ENCODE data around the gene ARL15. TPM values are rescaled to one million over a fixed set of nuclear protein-coding genes. Genes with fewer than 3 reads are reported as not detected.

ARL15 gene
- total and polyA plus RNA-seq, 9 donors: 14.9 to 34.0 (median 19.2) TPM

DNA sequence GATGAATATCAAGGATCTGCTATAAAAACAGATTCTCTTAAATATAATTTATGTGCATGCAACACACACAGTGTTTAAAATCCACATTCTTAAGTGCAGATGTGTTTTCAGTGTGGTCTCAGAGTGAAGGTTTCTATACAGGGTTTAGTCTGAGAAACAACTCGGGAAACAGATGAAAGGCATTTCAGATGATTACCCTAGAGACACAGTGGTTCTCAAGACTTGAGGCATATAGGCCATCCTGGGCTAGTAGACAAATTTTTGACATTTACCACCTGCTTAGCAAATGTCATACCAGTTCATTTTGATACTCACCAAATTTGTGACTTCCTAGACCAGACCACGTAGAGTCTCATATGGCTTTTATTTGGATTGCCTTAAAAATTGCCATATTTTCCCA, 216.5 kb downstream of the ARL15 start:
- WGBS, 3 donors: 92 to 96% (median 95%) methylated on average over 2 of the region's 2 CpGs
- no peaks in the 10 kb centered on the region for H3K27me3 ChIP-seq

GRCh38 chr5:54093081-54093492, 217.3 kb downstream of the ARL15 start:
- no peak overlapping the region for H3K4me3 ChIP-seq
- no peaks in the 10 kb centered on the region for H3K9me3 ChIP-seq
- no peak for DNase-seq
- TF ChIP-seq EP300 (IDR thresholded peaks at IDR 0.05): no peak
- TF ChIP-seq POLR2A (IDR thresholded peaks at IDR 0.05): no peak
- TF ChIP-seq CTCF (IDR thresholded peaks at IDR 0.05): no peak
- H3K4me1 ChIP-seq (ENCODE audit: insufficient read depth): peaks cover 3% of the 10 kb centered on the region
- H3K36me3 ChIP-seq: no peaks in the 10 kb centered on the region
- intact Hi-C loops (cut with DNase I): no loop called here
- no peak overlapping the region for H3K27ac ChIP-seq
- WGBS, 3 donors: 87 to 97% (median 92%) methylated on average over 1 of the region's 1 CpG
- no peaks in the 10 kb centered on the region for H3K27me3 ChIP-seq

More for the DNA sequence above, 216.5 kb downstream of the ARL15 start:
- no peak overlapping the region for H3K27ac ChIP-seq
- H3K9me3 ChIP-seq: no peaks in the 10 kb centered on the region
- H3K4me3 ChIP-seq: no peak overlapping the region
- DNase-seq: no peak
- TF ChIP-seq EP300 (IDR thresholded peaks at IDR 0.05) (no peak), CTCF (IDR thresholded peaks at IDR 0.05) (no peak), POLR2A (IDR thresholded peaks at IDR 0.05) (no peak)
- peaks cover 3% of the 10 kb centered on the region for H3K4me1 ChIP-seq (ENCODE audit: insufficient read depth)
- no peaks in the 10 kb centered on the region for H3K36me3 ChIP-seq
- intact Hi-C loops (cut with DNase I): no loop called here

DNA sequence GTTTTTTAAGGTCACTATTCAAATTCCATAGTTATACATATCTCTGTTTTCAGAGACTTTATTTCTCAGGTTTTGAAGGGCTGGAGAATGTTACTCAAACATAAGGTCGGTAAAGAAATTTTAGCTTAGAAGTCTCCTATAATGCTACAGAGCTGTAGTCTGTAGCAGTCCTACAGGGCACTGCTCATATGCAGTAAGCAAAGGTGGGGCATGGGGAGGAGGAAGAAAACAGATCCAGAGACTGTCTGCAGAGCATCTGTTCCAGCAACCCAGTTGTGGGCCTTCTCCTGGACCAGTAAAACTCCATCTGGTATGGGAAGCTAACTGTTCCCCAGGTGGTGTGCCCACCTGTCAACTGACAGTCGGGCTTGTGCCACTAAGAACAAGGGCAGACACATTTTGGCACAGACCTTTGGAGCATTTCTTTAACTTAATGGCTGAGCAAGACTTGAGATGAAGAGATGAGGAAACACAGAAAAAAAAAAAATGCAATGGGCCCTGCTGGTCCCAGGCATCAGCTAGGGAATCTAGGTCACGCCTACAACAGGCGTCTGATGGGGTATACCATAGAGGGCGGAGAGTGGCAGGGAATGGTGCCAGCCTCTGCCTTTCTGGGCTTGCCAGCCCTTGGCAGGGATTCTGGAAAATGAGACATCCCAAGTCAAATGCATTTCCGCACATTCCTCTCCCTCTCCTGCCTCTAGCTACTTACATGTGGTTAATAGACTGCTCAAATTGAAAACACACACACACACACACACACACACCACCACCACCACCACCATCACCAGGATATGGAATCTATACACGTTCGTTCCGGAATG, 218.9 kb downstream of the ARL15 start:
- no peak overlapping the region for H3K27ac ChIP-seq
- 77 to 87% (median 81%) methylated on average over 9 of the region's 9 CpGs for WGBS, 3 donors

DNA sequence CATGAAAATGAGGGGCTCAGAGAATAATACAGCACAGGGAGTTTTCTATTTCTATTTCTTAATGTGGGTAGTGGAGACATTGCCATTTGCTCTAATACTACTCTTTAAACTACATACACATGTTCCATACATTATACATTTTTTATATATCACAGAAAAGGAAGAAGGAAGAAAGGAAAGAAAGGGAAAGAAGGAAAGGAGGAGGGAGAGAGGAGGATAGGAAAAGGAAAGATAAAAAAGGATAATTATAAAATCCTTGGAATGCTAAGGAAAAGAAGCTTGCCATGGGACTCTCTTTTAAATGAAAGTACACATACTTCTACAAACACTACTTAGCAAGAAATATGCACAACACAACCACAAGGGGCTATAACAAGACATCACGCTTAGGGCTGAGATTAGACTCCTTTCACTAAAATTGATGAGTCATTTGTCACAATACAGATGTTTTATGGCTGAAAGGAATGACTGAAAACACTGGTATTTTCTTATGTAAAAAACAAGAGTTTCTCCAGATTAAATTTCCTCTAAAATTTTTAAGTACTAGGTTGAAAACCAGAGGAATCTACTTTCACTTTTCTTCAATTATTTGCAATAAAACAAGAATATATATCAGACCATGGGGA, 219.8 kb downstream of the ARL15 start:
- no peaks in the 10 kb centered on the region for H3K9me3 ChIP-seq
- H3K27ac ChIP-seq: no peak overlapping the region
- H3K4me1 ChIP-seq (ENCODE audit: insufficient read depth): peaks cover 3% of the 10 kb centered on the region
- DNase-seq: no peak
- H3K36me3 ChIP-seq: no peaks in the 10 kb centered on the region
- 2 to 22% (median 8%) methylated on average over 1 of the region's 1 CpG for WGBS, 3 donors
- no peaks in the 10 kb centered on the region for H3K27me3 ChIP-seq
- intact Hi-C loops (cut with DNase I): no loop called here
- H3K4me3 ChIP-seq: no peak overlapping the region
- TF ChIP-seq POLR2A (IDR thresholded peaks at IDR 0.05) (no peak), CTCF (IDR thresholded peaks at IDR 0.05) (no peak), EP300 (IDR thresholded peaks at IDR 0.05) (no peak)

More for the DNA sequence above, 218.9 kb downstream of the ARL15 start:
- no peak for TF ChIP-seq POLR2A (IDR thresholded peaks at IDR 0.05)
- Histone ChIP-seq H3K4me1 (ENCODE audit: insufficient read depth) (peaks cover 3% of the 10 kb centered on the region), H3K4me3 (no peak overlapping the region), H3K27me3 (no peaks in the 10 kb centered on the region), H3K36me3 (no peaks in the 10 kb centered on the region), H3K9me3 (no peaks in the 10 kb centered on the region)
- DNase-seq: no peak
- intact Hi-C loops (cut with DNase I): no loop called here

GRCh38 chr5:54088081-54088480, 222.3 kb downstream of the ARL15 start:
- 72 to 81% (median 73%) methylated on average over 2 of the region's 2 CpGs for WGBS, 3 donors
- no peak for DNase-seq
- no peaks in the 10 kb centered on the region for H3K27me3 ChIP-seq
- H3K4me1 ChIP-seq (ENCODE audit: insufficient read depth): peaks cover 3% of the 10 kb centered on the region
- intact Hi-C loops (cut with DNase I): no loop called here
- H3K9me3 ChIP-seq: no peaks in the 10 kb centered on the region
- H3K4me3 ChIP-seq: no peak overlapping the region
- TF ChIP-seq POLR2A (IDR thresholded peaks at IDR 0.05): no peak
- TF ChIP-seq CTCF (IDR thresholded peaks at IDR 0.05): no peak
- no peak for TF ChIP-seq EP300 (IDR thresholded peaks at IDR 0.05)
- H3K27ac ChIP-seq: no peak overlapping the region
- no peaks in the 10 kb centered on the region for H3K36me3 ChIP-seq
